HG03460 (cell line): ENCODE measurements around the gene AP3B2.

Experiments used
- ATAC-seq: cut with Tn5 transposase; IDR thresholded peaks from one replicate; pipeline ENCODE4 v1.9.1; 2021; ENCODE audit not compliant: unreplicated experiment

The AP3B2 gene

DNA sequence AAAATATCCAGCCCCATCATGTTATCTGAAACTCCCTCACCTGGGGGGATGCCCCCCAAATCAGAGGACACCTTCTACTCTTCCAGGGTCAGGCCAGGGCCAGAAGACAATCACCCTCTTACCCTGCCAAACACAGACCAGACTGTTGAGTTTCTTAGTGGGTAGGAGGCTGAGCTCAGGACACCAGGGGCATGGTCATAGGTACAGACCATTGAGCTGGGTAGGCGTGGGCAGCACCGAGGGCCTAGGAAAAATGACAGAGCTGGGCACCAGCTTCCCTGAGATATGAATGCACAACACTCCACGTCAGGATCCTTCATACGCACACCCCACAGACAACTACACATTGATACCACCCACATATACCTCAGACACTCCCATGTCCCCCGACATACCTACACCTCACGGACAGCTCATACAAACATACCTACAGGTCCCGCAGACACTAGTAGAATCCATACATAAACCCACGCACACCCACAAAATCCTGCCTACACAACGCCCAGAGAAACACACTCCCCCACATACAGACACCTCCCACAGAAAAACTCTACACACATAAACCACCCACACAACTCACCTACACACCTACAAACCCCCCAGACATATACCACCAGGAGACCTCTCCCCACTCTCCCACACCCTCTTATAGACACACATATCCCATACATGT is 11.8 kb downstream of the AP3B2 start:
- ATAC-seq = no peak

DNA sequence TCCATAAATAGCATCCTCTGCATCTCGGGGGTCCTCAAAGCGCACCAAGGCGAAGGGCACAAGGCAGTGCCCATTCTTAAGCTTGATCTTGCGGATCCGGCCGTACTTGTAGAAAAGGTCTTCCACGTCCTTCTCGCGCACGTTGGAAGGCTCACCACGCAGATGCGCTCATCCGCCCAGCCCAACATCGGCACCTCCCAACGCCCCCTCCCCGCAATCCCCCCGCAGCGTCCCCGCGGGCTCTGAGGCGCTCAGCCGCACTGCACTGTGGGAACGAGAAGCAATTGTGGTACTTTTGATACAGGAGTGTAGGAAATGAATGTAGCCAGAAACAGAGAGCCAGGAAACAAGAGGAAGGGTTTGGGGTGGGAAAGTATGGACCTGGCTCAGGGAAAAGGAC is 17.5 kb downstream of the AP3B2 start:
- ATAC-seq = no peak

DNA sequence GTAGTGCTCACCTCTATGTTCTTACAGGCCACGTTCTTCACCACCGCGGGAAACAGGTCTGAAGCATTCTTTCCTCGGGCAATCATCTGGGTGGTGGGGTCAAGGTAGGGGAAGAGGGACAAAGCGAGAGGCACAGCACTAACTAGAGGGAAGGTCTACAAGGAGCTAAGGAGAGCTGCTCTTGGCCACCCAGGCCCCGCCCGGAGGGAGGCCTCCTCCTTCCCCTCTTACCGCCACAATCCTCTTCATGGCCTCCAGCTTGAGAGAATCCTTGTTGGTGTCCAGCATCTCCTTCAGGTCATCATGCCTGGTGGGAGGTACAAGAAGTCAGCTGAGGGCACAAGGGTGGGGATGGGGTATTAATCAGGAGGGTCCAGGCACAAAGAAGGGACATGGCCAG is 20.5 kb downstream of the AP3B2 start:
- no peak for ATAC-seq

DNA sequence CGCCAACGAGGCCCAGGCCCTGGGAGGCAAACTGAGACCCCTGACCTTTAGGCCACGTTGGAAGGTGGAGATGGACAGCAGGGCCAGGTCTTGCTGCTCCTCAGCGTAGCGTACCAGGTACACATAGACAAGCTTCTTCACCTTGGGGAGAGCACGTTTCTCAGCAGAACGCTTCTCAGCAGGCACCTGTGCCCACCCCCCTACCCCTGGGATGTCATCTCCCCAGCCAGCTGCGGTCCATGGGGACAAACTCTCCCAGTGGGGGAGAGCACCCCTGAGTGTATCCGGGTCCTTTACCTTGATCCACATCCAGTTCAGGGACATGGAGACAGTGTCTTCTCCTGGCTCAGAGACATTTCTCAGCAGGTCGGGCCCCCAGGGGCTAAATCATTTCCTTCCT is 21.0 kb downstream of the AP3B2 start:
- no peak for ATAC-seq

DNA sequence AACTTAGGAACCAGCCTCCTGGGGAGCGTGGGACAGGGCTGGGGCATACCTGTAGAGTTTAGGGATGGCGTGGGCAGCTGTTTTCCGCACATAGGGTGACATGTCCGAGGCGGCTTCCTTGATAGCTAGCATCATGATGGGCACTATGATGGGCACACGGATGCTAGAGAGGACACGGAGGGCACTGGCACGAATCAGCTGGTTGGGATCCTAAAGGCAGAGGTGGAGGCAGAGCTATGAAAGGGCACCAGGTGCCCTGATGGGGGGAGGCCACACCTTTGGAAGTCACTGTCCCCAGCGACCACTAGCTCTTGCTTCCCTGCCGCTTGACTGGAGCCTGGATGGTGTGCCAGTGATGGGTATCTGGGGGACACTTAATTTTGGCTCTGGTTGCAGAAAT is 28.3 kb downstream of the AP3B2 start:
- ATAC-seq = no peak

DNA sequence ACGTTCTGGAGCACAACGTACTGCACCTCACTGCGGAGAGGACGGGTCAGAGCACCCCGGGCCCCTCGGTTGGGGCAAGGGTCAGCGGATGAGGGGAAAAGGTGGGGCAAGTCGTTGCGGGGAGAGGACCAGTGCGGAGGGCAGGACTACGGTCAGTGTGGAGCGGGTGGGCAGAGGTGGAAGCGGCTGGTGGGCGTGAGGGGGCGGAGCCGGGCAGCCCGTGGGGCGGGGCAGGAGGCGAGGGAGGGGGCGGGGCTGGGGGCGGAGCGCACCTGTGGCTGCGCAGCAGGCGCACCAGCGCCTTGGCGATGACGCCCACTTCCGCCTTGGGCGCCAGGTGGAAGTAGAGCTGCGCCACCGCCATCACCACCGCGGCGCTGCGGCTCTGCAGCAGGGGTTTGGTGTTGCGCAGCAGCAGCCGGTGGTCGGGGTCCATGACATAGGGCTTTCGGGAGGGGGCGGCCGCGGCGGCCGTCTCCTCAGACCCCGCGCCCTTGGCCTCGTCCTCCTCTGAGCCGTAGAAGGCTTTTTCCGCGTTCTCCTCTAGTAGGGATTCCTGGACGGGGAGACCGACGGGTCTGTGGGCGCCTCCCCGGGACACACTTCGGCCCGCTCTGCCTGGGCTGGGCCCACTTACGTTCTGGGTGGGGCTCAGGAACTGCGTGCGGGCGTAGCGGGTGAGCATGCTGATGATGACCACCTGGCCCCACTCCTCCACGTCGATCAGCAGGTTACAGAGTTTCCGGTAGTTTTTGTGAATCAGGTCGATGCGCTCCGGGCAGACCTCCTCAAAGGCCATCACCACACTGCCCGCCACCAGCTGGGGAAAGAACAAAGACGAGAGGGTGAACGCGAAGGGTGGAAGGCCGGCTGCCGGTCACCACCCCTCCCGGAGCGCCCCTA is 29.2 kb downstream of the AP3B2 start:
- peak; percentile 90 for ATAC-seq

DNA sequence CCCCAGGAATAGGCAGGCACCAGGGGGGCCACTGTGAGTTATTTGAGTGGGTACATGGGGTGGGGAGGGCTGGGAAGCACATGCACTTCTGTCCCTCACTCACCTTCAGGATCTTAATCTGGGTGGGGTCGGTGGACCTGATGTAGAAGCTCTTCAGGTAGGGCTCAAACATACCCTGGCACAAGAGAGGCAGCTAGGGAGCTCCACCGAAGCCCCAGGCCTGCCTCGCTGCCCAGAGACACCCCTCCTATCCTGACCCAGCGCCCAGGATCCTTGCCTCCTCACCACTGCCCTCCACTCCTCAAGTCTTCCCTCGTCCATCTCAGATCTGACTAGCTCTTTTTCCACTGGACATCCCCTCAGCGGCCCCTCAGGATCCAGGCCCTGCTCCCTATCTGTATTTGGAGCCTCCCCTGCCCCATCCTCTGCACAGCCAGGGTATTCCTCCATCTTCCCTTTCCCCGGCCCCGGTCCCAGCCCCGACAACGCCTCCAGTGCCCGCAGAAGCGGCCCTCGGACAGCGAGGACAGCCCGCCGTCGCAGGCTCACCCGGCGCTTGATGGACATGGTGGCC is 30.0 kb downstream of the AP3B2 start:
- no peak for ATAC-seq

DNA sequence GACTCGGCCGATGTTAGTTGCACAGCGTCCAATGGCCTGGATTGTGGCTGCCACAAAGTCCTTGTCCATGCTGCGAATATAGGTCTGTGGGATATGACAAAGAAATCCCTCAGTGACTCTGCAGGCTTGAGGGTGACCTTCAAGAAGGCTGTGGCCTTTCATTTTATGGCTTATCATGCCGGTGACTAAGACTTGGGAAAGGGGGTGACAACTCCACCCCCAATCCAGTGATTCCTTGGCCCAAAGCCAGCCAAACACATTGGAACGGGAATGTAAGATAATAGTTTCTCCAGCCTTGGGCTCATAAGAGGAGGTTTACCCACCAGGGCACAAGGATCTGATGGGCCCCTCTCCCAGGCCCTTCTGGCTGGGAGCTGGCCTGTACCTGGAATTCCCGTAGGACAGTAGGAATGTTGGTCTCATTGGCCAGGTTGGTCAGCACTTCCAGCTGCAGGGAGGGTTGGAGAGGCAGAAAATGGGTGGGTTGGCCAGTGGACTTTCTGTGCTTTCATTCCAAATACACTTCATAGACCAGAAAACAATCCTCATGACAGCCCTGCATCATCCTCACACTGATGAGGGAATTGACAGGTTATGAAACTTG is 31.9 kb downstream of the AP3B2 start:
- ATAC-seq = no peak

DNA sequence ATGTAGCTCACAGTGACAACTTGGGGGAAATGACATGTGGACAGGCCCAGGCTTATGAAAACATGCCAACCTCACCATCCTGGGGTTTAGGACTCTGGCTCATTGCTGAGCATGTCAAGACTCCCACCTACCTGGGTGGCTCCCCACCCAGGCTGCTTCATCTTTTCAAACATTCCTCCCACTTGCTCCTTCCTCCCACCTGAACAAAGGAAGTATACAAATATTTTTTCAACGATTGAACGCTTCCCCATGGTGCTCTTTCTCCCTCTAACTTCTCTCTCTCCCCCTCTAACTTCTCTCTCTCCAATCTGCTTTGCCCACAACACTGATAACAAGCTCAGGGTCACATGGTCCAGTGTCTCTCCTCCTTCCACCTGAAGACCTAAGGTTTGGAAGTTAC is 34.8 kb downstream of the AP3B2 start:
- no peak for ATAC-seq

DNA sequence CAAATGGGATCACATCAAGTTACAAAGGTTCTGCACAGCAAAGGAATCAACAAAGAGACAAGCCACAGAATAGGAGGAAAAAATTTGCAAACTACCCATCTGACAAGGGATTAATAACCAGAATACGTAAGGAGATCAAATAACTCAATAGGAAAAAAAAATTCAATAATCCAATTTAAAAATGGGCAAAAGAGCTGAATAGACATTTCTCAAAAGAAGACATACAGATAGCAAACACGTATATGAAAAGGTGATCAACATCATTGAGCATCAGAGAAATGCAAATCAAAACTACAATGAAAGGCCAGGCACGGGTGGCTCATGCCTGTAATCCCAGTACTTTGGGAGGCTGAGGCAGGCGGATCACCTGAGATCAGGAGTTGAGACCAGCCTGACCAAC is 39.0 kb downstream of the AP3B2 start:
- ATAC-seq = no peak

DNA sequence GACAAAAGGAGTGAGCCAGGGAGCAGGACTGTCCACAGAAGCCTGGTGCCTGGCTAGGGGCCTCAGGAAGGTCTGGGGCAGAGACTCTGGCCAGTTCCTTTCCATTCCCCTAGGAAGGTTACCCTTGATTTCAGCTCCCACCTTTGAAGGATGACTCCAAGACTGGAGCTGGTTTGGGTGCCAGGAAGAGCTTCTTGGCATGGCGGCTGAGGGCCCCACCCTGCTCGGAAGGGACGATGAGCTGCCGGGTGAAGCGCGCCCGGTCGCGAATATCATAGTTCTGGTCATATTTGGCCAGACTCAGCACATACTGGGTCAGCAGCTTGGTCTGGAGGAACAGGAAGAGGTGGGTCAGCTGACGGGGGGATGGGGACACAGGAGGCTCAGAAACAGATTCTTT is 43.1 kb downstream of the AP3B2 start:
- ATAC-seq = no peak

DNA sequence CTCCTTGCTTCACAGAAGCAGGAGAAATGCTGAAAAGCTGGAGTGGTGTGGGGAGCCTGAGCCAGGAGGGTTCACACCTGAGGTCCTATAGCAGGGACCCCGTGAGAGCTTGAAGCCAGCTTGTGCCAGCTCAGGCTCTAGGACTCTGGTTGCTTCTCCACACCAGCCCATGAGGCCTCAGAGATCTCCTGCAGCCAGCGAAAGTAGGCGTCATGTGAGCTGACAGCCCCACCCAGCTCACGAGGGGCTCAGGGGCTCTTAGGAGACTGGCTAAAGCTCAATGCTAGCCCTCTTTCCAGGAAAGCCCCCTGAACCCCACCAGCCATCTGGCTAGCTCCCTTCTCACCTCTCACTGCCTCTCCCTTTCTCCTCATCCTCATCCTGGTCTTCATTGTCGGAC is 45.7 kb downstream of the AP3B2 start:
- ATAC-seq = no peak

DNA sequence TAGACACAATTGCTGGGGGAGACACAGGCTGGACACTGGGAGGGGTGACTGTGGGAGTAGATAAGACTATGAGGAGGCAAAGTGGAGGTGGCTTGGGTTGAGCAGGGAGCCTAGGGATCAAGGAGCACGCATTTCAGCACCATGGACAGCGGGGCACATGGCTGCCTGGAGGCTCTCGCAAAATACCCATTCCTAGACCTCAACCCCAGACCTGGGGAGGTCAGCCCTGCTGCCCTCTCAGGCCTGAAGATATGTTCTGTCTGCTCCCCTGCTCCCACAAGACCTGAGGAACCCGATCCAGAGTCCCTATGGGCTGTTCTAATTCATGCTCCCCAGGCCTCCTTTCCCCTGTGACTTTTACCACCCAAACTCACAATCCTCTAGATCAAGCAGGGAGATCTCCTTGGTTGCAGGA is 46.5 kb downstream of the AP3B2 start:
- ATAC-seq = no peak

DNA sequence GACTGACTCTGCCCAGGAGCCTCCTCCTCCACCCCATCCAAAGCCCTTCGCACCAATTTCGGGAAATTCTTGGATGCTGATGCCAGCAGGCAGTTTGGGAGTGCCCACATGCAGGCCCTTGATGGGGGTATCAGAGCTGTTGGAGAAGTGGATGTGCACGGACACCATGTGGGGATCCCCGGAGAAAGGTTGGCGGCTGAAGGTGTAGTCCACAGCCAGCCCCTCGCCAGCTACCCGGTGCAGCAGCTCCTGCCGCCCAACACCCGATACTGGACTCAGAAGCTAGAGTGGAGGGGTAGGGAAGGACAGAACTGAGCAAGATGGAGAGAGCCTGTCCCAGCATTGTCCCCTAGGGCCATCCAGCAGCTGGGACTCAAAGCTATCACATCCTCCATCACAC is 47.0 kb downstream of the AP3B2 start:
- no peak for ATAC-seq

DNA sequence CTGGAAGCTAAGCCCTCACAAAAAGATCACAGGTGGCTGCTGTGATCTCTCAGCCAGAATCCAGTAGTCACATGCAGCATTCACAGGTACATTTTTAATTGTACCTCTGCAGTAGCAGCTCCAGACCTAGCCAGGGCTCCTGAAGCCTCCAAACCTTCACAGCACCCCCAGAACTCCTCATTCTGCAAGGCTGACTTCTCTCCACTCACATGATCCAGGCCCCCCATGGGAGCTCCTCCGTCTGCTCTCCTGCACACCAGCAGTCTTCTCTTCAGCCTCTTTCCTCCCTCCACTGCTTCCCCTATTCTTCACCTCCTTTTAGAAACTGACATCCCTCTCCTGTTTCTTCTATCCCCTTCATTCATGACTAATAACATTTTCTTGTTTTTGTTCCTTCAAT is 49.3 kb downstream of the AP3B2 start:
- ATAC-seq = no peak

DNA sequence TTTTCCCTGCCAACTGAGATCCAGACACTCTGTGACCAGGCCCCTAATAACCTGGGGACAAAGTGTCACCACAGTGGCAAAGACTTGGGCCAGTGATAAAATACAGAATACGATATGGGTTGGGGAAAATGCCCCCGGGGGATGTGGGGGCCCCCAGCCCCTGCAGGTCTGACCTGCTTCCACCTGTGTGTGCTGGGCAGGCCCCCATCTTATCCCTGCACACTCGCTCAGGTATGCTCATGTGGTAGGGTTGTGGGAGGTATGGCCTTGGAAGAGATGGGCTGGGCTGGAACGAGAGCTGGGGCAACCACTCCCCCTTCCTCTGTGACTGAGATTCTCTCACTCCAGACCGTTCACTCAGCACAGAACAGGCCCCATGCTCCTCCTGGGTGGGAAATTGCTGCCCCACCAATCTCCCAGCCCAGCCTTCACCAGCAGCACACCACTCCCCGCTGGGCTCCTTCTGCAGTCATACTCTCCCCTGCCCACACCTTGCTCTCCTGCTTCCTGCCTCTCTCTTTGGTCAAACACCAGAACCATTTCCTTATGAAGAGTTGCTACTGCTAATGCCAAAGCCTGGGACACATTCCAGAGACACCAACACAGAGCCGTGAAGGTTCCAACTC is 52.9 kb downstream of the AP3B2 start:
- no peak for ATAC-seq

DNA sequence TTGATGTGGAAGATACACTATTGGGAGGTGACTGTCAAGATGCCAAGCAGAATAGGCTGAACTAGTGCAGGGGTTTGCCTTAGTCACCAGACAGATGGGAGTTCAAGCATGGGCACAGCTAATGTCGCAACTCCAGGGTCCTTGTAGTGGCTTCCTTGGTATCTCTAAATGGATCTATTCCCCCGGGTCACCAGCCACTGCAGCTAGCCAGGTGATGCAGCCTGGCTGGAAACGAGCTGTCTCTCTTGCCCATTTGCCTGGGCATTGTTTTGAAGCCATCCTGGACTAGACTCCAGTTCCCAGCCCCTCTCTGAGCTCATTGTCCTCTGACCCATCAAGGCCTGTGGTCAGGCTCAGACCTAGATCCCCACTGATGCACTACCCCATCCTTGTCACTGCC is 54.1 kb downstream of the AP3B2 start:
- no peak for ATAC-seq

DNA sequence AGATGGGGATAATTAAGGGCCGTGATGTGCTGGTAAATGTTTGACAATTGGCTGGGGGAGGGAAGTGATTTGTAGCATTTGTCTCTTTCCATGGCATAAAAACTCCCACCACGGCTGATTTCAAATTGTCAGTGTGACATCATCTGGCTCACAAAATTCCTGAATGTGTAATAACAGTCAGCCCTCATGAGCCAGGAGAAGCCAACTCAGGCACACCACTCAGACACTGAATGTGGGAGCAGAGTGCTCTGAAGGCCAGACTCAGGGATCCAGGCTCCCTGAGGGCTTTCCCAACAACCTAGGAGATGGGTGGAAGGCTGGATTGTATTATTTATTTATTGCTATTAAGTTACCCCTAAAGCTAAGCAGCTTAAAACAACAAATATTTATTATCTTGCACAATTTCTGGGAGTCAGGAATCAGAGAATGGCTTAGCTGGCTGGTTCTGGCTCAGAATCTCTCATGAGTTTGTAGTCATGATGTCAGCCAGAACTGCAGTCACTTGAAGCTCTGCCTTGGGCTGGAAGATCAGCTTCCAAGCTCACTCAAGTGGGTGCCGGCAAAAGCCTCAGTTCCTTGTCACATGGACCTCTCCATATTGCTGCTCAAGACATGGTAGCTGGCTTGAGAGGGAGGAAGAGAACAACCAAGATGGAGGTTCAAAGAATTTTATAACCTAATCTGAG is 56.0 kb downstream of the AP3B2 start:
- ATAC-seq = no peak

DNA sequence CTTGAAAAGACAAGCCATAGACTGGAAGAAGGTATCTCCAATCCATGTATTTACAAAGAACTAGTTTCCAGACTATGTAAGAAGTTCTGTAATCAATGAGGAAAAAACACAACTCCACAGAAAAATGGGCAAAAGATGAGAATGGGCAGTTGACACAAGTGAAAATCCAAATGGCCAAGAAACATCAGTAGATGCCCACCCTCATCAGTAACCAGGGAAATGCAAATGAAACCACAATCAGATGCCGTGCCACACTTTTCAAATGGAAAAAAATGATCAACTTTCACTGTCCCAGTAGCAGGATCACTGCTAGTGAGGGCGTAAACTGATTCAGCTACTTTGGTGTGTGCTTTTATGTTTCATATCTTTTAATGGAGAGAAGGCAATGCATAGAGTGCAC is 58.0 kb downstream of the AP3B2 start:
- no peak for ATAC-seq

DNA sequence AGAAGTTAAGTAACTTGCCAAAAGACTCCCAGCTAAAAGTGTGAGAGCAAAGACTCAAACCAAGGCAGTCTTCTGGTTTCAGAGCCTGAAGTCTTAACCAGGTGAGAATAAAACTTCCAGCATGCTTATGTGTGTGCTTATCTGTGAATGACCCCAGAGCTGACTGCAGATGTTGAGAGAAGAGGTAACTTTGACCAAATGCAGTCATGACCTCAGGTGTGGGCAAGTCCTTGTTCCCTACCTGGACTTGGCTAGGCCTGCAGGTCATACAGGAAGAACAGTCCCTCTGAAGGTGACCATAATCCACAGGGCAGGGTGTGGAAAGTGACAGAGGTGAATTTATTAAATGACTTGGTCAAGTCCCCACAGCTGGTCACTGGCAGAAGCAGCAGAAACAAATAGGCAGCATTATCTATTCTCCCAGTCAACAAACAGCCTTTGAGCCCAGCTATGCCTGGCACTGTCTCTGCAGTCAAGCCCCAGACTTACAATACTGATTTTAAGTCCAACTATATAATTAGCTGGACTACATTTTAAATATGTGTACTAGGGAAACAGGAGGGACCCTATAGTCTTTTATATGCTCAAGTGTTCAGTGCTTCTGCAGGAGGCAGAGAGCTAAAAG is 59.5 kb downstream of the AP3B2 start:
- ATAC-seq = no peak
